GM19467 (cell line): ENCODE data around the gene IL17D.
"Not testable (repeated sequence)": the region's sequence is repeated elsewhere in the genome, so short reads cannot be mapped to it uniquely, and the experiment has no call there.

ENCODE experiments used
- ATAC-seq: cut with Tn5 transposase; IDR thresholded peaks from one replicate; pipeline ENCODE4 v1.9.1; 2021; ENCODE audit warnings: mild to moderate bottlenecking, moderate library complexity; ENCODE audit not compliant: unreplicated experiment

IL17D gene

GRCh38 chr13:20702915-20703779, at the start of gene IL17D:
Gene IL17D (plus strand): TSS chr13:20703699. CDS start chr13:20704002, 303 bp downstream.
- peak; percentile 24 for ATAC-seq

- ATAC-seq = no peak
Observed at GRCh38 chr13:20654156-20654555, 49.3 kb upstream of the IL17D start.

GRCh38 chr13:20658451-20659040, 45.0 kb upstream of the IL17D start:
- no peak for ATAC-seq

- ATAC-seq = no peak
Observed at GRCh38 chr13:20664351-20664750, 39.1 kb upstream of the IL17D start.

GRCh38 chr13:20666948-20667347, 36.6 kb upstream of the IL17D start:
- no peak for ATAC-seq

GRCh38 chr13:20667857-20668437, 35.6 kb upstream of the IL17D start:
- no peak for ATAC-seq

- ATAC-seq = no peak
Observed at GRCh38 chr13:20669162-20669561, 34.3 kb upstream of the IL17D start.

- no peak for ATAC-seq
Observed at GRCh38 chr13:20671789-20672188, 31.7 kb upstream of the IL17D start.

GRCh38 chr13:20672772-20673171, 30.7 kb upstream of the IL17D start:
- no peak for ATAC-seq

- ATAC-seq = no peak
Observed at GRCh38 chr13:20673715-20674114, 29.8 kb upstream of the IL17D start.

GRCh38 chr13:20676213-20676612, 27.3 kb upstream of the IL17D start:
- no peak for ATAC-seq

- not testable (repeated sequence) for ATAC-seq
Observed at GRCh38 chr13:20678606-20679005, 24.9 kb upstream of the IL17D start.

GRCh38 chr13:20679879-20680278, 23.6 kb upstream of the IL17D start:
- no peak for ATAC-seq

- ATAC-seq = no peak
Observed at GRCh38 chr13:20680416-20681080, 23.0 kb upstream of the IL17D start.

- ATAC-seq = not testable (repeated sequence)
Observed at GRCh38 chr13:20681481-20681880, 22.0 kb upstream of the IL17D start.

GRCh38 chr13:20682061-20682460, 21.4 kb upstream of the IL17D start:
- no peak for ATAC-seq

- no peak for ATAC-seq
Observed at GRCh38 chr13:20684041-20684440, 19.5 kb upstream of the IL17D start.

- ATAC-seq = no peak
Observed at GRCh38 chr13:20684546-20684945, 19.0 kb upstream of the IL17D start.

- no peak for ATAC-seq
Observed at GRCh38 chr13:20685092-20685491, 18.4 kb upstream of the IL17D start.

GRCh38 chr13:20686167-20686566, 17.3 kb upstream of the IL17D start:
- no peak for ATAC-seq

GRCh38 chr13:20686863-20687579, 16.5 kb upstream of the IL17D start:
- ATAC-seq = no peak
